Measurements from ENCODE around the gene PCDHGA8.

DNA sequence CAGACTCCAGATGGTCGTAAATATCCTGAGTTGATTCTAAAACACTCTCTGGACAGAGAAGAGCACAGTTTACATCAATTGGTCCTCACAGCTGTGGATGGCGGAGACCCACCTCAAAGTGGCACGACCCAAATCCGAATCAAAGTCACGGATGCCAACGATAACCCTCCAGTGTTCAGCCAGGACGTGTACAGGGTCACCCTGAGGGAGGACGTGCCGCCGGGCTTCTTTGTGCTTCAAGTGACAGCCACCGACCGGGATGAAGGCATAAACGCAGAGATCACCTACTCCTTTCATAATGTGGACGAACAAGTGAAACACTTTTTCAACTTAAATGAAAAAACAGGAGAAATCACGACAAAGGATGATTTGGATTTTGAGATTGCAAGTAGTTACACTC is 31.7 kb upstream of the PCDHGA8 start:
- TF ChIP-seq, protein P1, sequence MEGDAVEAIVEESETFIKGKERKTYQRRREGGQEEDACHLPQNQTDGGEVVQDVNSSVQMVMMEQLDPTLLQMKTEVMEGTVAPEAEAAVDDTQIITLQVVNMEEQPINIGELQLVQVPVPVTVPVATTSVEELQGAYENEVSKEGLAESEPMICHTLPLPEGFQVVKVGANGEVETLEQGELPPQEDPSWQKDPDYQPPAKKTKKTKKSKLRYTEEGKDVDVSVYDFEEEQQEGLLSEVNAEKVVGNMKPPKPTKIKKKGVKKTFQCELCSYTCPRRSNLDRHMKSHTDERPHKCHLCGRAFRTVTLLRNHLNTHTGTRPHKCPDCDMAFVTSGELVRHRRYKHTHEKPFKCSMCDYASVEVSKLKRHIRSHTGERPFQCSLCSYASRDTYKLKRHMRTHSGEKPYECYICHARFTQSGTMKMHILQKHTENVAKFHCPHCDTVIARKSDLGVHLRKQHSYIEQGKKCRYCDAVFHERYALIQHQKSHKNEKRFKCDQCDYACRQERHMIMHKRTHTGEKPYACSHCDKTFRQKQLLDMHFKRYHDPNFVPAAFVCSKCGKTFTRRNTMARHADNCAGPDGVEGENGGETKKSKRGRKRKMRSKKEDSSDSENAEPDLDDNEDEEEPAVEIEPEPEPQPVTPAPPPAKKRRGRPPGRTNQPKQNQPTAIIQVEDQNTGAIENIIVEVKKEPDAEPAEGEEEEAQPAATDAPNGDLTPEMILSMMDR (IDR thresholded peaks at IDR 0.05), result no peak
- TF ChIP-seq POLR2AphosphoS2 (conservative IDR thresholded peaks at IDR 0.05; ENCODE audit: low read length) (no peak), EP300 (IDR thresholded peaks at IDR 0.05) (no peak)
